Gastrocnemius medialis (tissue), 4 donors: ENCODE results near the gene NCAPD3. TPM values are rescaled to one million over a fixed set of nuclear protein-coding genes. Genes with fewer than 3 reads are reported as not detected.

Experiments
- ATAC-seq, 2 donors: fragments of 150-250 bp; one replicate each; pipeline ENCODE4 v1.9.1; 2016
- DNase-seq, 2 donors: peaks; one replicate each; pipeline ENCODE4 v3.0.0-alpha.2; 2019
- H3K27ac ChIP-seq, 4 donors: fragments of 200-600 bp; sonication (generic); 1 replicate in 1 of 4; 2 replicates in 3 of 4; pipeline ENCODE4 v1.5.1; 2016 to 2018; ENCODE audit warnings: mild to moderate bottlenecking in 2 of 4, moderate library complexity in 1 of 4
- H3K27me3 ChIP-seq, 3 donors: fragments of 200-600 bp; sonication (generic) in 2 of 3; 1 replicate in 1 of 3; 2 replicates in 2 of 3; pipeline versions ENCODE4 v1.5.1 to v1.6.0; 2016 to 2019; ENCODE audit warnings: mild to moderate bottlenecking in 1 of 3, moderate library complexity in 1 of 3
- H3K36me3 ChIP-seq, 2 donors: fragments of 200-600 bp; sonication (generic) in 1 of 2; one replicate each; pipeline ENCODE4 v1.5.1; 2017 to 2018
- H3K4me1 ChIP-seq, 2 donors: fragments of 200-600 bp; sonication (generic) in 1 of 2; one replicate each; pipeline ENCODE4 v1.5.1; 2016 to 2017; ENCODE audit warnings: mild to moderate bottlenecking in 2 of 2
- H3K4me3 ChIP-seq, 4 donors: fragments of 200-600 bp; sonication (generic) in 3 of 4; 1 replicate in 1 of 4; 2 replicates in 3 of 4; pipeline ENCODE4 v1.5.1; 2016 to 2019; ENCODE audit warnings: mild to moderate bottlenecking in 2 of 4
- H3K9me3 ChIP-seq, 3 donors: fragments of 200-600 bp; sonication (generic) in 2 of 3; 1 replicate in 1 of 3; 2 replicates in 2 of 3; pipeline ENCODE4 v1.5.1; 2016 to 2019
- CTCF ChIP-seq, 5 experiments: fragments of 450-650 bp in 3 of 5; fragments of 200-600 bp in 2 of 5; sonication (generic) in 2 of 5; IDR thresholded peaks in 4 of 5; conservative IDR thresholded peaks in 1 of 5; 1 replicate in 4 of 5; 2 replicates in 1 of 5; pipeline ENCODE4 v1.5.1; 2016 to 2019; ENCODE audit warnings: antibody characterized with exemption in 5 of 5, mild to moderate bottlenecking in 3 of 5, moderate library complexity in 3 of 5
- POLR2A ChIP-seq, 2 donors: fragments of 450-650 bp; IDR thresholded peaks; one replicate each; pipeline ENCODE4 v1.6.1; 2017; ENCODE audit warnings: antibody characterized with exemption in 2 of 2, mild to moderate bottlenecking in 2 of 2, moderate library complexity in 2 of 2
- in situ Hi-C, 4 donors: fragments of 200-750 bp; cut with MboI; loops; one replicate each; pipeline versions ENCODE4 v1.15.0 to v1.8.0; 2017; ENCODE audit warnings: low sequenced_read_pairs in 4 of 4
- intact Hi-C: fragments of 100-400 bp; cut with DNase I; formaldehyde crosslinking; loops from one replicate; pipeline ENCODE4 v1.15.1; 2023; ENCODE audit warnings: low total_unique reads
- total RNA-seq, 4 donors: library from RNA; depleted of rRNA; stranded (reverse); fragments of >200 nt; gene quantifications; one replicate each; pipeline versions ENCODE4 v1.1.0 to v1.2.3, GENCODE V29; 2016

The NCAPD3 gene
- total RNA-seq, 4 donors from 2014 or later: 3.6 to 6.7 (median 4.5) TPM

GRCh38 chr11:134140961-134141490 lies 82.7 kb downstream of the NCAPD3 start:
- DNase-seq: no peak
- H3K27me3 ChIP-seq: no peaks in the 10 kb centered on the region
- no peaks in the 10 kb centered on the region for H3K9me3 ChIP-seq
- TF ChIP-seq CTCF (IDR thresholded peaks at IDR 0.05 in 4 of 5, conservative IDR thresholded peaks at IDR 0.05 in 1 of 5) (no peak), POLR2A (IDR thresholded peaks at IDR 0.05) (no peak)
- no peak overlapping the region for H3K27ac ChIP-seq
- H3K4me3 ChIP-seq: no peak overlapping the region
- no peaks in the 10 kb centered on the region for H3K4me1 ChIP-seq
- intact Hi-C loops: no loop called here
- in situ Hi-C loops: loop anchor here (5.0 to 25.0 kb wide), 5 partner anchors 84 to 216 kb away; no protein-coding TSS in a partner anchor
- no peak for ATAC-seq
- H3K36me3 ChIP-seq: no peaks in the 10 kb centered on the region

GRCh38 chr11:134139873-134140331 lies 83.9 kb downstream of the NCAPD3 start:
- in situ Hi-C loops: loop anchor here (5.0 to 25.0 kb wide), 6 partner anchors 83 to 215 kb away; no protein-coding TSS in a partner anchor
- Histone ChIP-seq H3K4me1 (no peaks in the 10 kb centered on the region), H3K27me3 (no peaks in the 10 kb centered on the region), H3K36me3 (no peaks in the 10 kb centered on the region), H3K9me3 (no peaks in the 10 kb centered on the region), H3K4me3 (no peak overlapping the region), H3K27ac (no peak overlapping the region)
- TF ChIP-seq CTCF (IDR thresholded peaks at IDR 0.05 in 4 of 5, conservative IDR thresholded peaks at IDR 0.05 in 1 of 5) (peak; percentile 78 to 86 (median 82)), POLR2A (IDR thresholded peaks at IDR 0.05) (no peak)
- ATAC-seq (peak; percentile 88 to 95), DNase-seq (peak in 1 of 2 donors; percentile 53)
- intact Hi-C loops: loop anchor here (1.0 to 2.0 kb wide), 2 partner anchors 90 to 213 kb away; no protein-coding TSS in a partner anchor

- no peaks in the 10 kb centered on the region for H3K9me3 ChIP-seq
- no peak for DNase-seq
- H3K4me1 ChIP-seq: no peaks in the 10 kb centered on the region
- no peaks in the 10 kb centered on the region for H3K36me3 ChIP-seq
- no peaks in the 10 kb centered on the region for H3K27me3 ChIP-seq
- H3K27ac ChIP-seq: no peak overlapping the region
- in situ Hi-C loops: loop anchor here in 3 of 4 donors (10.0 to 25.0 kb wide), 2 partner anchors 95 to 202 kb away; no protein-coding TSS in a partner anchor
- TF ChIP-seq POLR2A (IDR thresholded peaks at IDR 0.05): no peak
- ATAC-seq: peak in 1 of 2 donors; percentile 40
- H3K4me3 ChIP-seq: no peak overlapping the region
- intact Hi-C loops: loop anchor here (1.0 to 2.0 kb wide), 2 partner anchors 89 to 213 kb away; no protein-coding TSS in a partner anchor
Measured at GRCh38 chr11:134139303-134139872, 84.4 kb downstream of the NCAPD3 start.

- Histone ChIP-seq H3K4me1 (no peaks in the 10 kb centered on the region), H3K9me3 (no peaks in the 10 kb centered on the region), H3K27me3 (no peaks in the 10 kb centered on the region), H3K27ac (no peak overlapping the region), H3K4me3 (no peak overlapping the region), H3K36me3 (no peaks in the 10 kb centered on the region)
- intact Hi-C loops (loop anchor here (2.0 kb wide), 1 partner anchor 212 kb away; no protein-coding TSS in a partner anchor), in situ Hi-C loops (loop anchor here in 3 of 4 donors (10.0 to 25.0 kb wide), 2 partner anchors 94 to 201 kb away; no protein-coding TSS in a partner anchor)
- no peak for TF ChIP-seq POLR2A (IDR thresholded peaks at IDR 0.05)
- no peak for TF ChIP-seq CTCF (IDR thresholded peaks at IDR 0.05 in 4 of 5, conservative IDR thresholded peaks at IDR 0.05 in 1 of 5)
- DNase-seq: no peak
- no peak for ATAC-seq
Measured at GRCh38 chr11:134138376-134138775, 85.4 kb downstream of the NCAPD3 start.

GRCh38 chr11:134134167-134134566 lies 89.6 kb downstream of the NCAPD3 start:
- intact Hi-C loops (no loop called here), in situ Hi-C loops (loop anchor here in 3 of 4 donors (10.0 to 25.0 kb wide), 2 partner anchors 89 to 197 kb away; no protein-coding TSS in a partner anchor)
- Histone ChIP-seq H3K9me3 (no peaks in the 10 kb centered on the region), H3K27ac (no peak overlapping the region), H3K4me3 (no peak overlapping the region), H3K4me1 (no peaks in the 10 kb centered on the region), H3K36me3 (no peaks in the 10 kb centered on the region), H3K27me3 (no peaks in the 10 kb centered on the region)
- ATAC-seq (no peak), DNase-seq (no peak)
- TF ChIP-seq POLR2A (IDR thresholded peaks at IDR 0.05): no peak
- TF ChIP-seq CTCF (IDR thresholded peaks at IDR 0.05 in 4 of 5, conservative IDR thresholded peaks at IDR 0.05 in 1 of 5): no peak
